K562 (cell line): Measurements from ENCODE around the gene TLR8. TPM values are rescaled to one million over a fixed set of nuclear protein-coding genes. Genes with fewer than 3 reads are reported as not detected.

Source experiments
- CHCHD3 ChIP-seq: fragments of 250-450 bp; sonication (Bioruptor Pico); IDR thresholded peaks from 2 replicates; pipeline ENCODE4 v2.1.2; 2022; ENCODE audit warnings: mild to moderate bottlenecking
- CREB3 ChIP-seq: fragments of 450-650 bp; conservative IDR thresholded peaks from 2 replicates; pipeline ENCODE4 v1.6.1; 2016; ENCODE audit warnings: missing genetic modification characterization, low read depth, mild to moderate bottlenecking, missing compliant biosample characterization, moderate library complexity
- CREBBP ChIP-seq: IDR thresholded peaks from one replicate; pipeline ENCODE4 v1.6.1; 2012; ENCODE audit warnings: low read depth, mild to moderate bottlenecking, control low read depth, inconsistent platforms, low read length
- DIDO1 ChIP-seq: fragments of 450-650 bp; IDR thresholded peaks from 2 replicates; pipeline ENCODE4 v1.6.1; 2016; ENCODE audit warnings: low read depth, missing biosample characterization, missing genetic modification characterization
- EP300 ChIP-seq: IDR thresholded peaks from 2 replicates; pipeline ENCODE4 v1.6.1; 2012; ENCODE audit warnings: low read length, improper control_type of control experiment
- ERF ChIP-seq: fragments of 450-650 bp; formaldehyde crosslinking; IDR thresholded peaks from 2 replicates; pipeline ENCODE4 v1.4.0; 2020; ENCODE audit warnings: mild to moderate bottlenecking, mixed read lengths
- MCM2 ChIP-seq: fragments of 450-650 bp; IDR thresholded peaks from 2 replicates; pipeline ENCODE4 v1.6.1; 2017; ENCODE audit warnings: low read depth, mild to moderate bottlenecking
- RB1 ChIP-seq: fragments of 450-650 bp; IDR thresholded peaks from 2 replicates; pipeline ENCODE4 v1.6.1; 2017; ENCODE audit warnings: low read depth, mild to moderate bottlenecking
- SOX6 ChIP-seq: fragments of 450-650 bp; IDR thresholded peaks from 2 replicates; pipeline ENCODE4 v1.6.1; 2014; ENCODE audit warnings: mild to moderate bottlenecking
- TFAP4 ChIP-seq: sonication (generic); formaldehyde crosslinking; IDR thresholded peaks from 2 replicates; pipeline ENCODE4 v1.8.0; 2022; ENCODE audit warnings: missing genetic modification reagents, mild to moderate bottlenecking, moderate library complexity, borderline replicate concordance
- TOE1 ChIP-seq, 2 experiments: fragments of 450-650 bp in 1 of 2; sonication (generic) in 1 of 2; formaldehyde crosslinking in 1 of 2; IDR thresholded peaks; 2 replicates each; pipeline versions ENCODE4 v1.7.1 to v1.8.0; 2016 to 2022; ENCODE audit warnings: borderline replicate concordance in 2 of 2, mild to moderate bottlenecking in 2 of 2, antibody characterized with exemption in 1 of 2, inconsistent platforms in 1 of 2, low read depth in 1 of 2, missing genetic modification reagents in 1 of 2, moderate library complexity in 1 of 2
- ZEB2 ChIP-seq: fragments of 450-650 bp; IDR thresholded peaks from 2 replicates; pipeline ENCODE4 v1.6.1; 2016
- ZNF785 ChIP-seq: fragments of 250-450 bp; sonication (Bioruptor Pico); IDR thresholded peaks from 2 replicates; pipeline ENCODE4 v1.4.0; 2020; ENCODE audit warnings: mild to moderate bottlenecking
- polyA plus RNA-seq, 8 experiments: library from polyadenylated mRNA; depleted of rRNA in 4 of 8; stranded (reverse) in 5 of 8; unstranded in 3 of 8; fragments of >200 nt; fragmentation: Nextera tagmentation in 2 of 8; fragmentation: Illumina TruSeq in 1 of 8; extraction: Ambion mirVana in 2 of 8; extraction: Trizol in 1 of 8; gene quantifications; 2 replicates each; pipeline versions ENCODE4 v1.2.1 to v1.2.3, GENCODE V29; 2011 to 2014; ENCODE audit warnings: inconsistent platforms in 1 of 8, missing spikeins in 1 of 8
- total RNA-seq, 7 experiments: library from RNA; depleted of rRNA in 6 of 7; stranded (reverse); fragments of >200 nt in 6 of 7; fragmentation: Illumina TruSeq in 2 of 7; extraction: Trizol in 2 of 7; gene quantifications; 2 replicates each; pipeline versions ENCODE4 v1.2.1 to v1.2.3, GENCODE V29; 2011 to 2021; ENCODE audit warnings: low replicate concordance in 1 of 7
- TF ChIP-seq, protein P1 (sequence below): fragments of 450-650 bp; formaldehyde crosslinking; IDR thresholded peaks from 2 replicates; pipeline ENCODE4 v1.4.0; 2020; ENCODE audit warnings: mild to moderate bottlenecking, moderate library complexity
- TF ChIP-seq, protein P2 (sequence below), 2 experiments: fragments of 450-650 bp; conservative IDR thresholded peaks; 2 replicates each; pipeline ENCODE4 v1.6.1; 2017; ENCODE audit warnings: mild to moderate bottlenecking in 2 of 2, moderate library complexity in 2 of 2
- TF ChIP-seq, protein P3 (sequence below): fragments of 450-650 bp; IDR thresholded peaks from 2 replicates; pipeline ENCODE4 v1.6.1; 2018; ENCODE audit warnings: mild to moderate bottlenecking, low read depth; ENCODE audit not compliant: partially characterized antibody
- TF ChIP-seq, protein P4 (sequence below): fragments of 450-650 bp; formaldehyde crosslinking; IDR thresholded peaks from 2 replicates; pipeline ENCODE4 v1.4.0; 2020; ENCODE audit warnings: mild to moderate bottlenecking

The TLR8 gene
- total and polyA plus RNA-seq, 9 of the 15 experiments (the other 6 are each of a cell fraction or from before 2014, with no cell fraction given), result not detected

DNA sequence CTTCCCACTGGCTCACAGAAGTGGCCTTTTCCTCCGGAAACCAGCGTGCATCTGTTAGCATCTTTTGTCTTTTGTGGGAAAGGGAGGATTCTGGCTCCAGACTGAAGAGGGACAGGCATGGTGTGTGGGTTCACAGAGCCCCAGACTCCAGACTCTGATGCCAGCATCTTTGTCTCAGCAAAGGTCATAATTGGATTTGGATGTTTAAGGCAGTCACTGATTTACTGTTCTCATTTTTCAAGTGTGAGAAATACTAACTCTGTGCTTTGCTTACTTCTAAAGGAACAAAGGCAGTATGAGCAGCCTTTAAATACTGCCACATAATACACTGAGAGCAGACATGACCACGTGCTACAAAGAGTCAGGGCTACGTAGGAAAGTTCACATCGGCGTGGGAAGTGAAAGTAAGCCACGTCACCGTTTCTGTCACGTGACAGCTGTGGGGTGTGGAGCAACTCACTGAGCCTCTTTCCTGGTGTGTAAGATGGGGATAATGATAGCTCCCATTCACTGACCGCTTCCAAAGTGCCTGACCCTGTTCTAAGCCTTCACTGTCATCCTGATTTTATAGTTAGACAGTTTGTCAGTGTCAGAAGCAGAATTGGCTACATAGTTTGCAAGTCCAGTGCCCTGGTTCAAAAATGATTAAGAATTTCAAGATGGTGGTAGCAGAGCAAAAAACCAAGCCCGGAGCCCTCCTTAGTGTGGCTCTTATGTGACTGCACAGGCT, 43.7 kb downstream of the TLR8 start (continued):
- TF ChIP-seq CREB3 (tag) (peak; percentile 97), CHCHD3 (CRISPR knock-in tag) (no peak), TOE1 (IDR thresholded peaks at IDR 0.05; ENCODE audit: borderline replicate concordance) (peak; percentile 99), TOE1 (CRISPR knock-in tag; IDR thresholded peaks at IDR 0.05; ENCODE audit: borderline replicate concordance, low read depth) (no peak), MCM2 (no peak), ERF (CRISPR knock-in tag) (no peak), SOX6 (0 out of 2 replicates have a peak, but pooled peaks have one; percentile 48), TFAP4 (CRISPR knock-in tag) (no peak), RB1 (no peak), DIDO1 (no peak; the same call in 1 of the 2 replicates), ZNF785 (CRISPR knock-in tag) (no peak), EP300 (no peak), ZEB2 (no peak), CREBBP (no peak)
- TF ChIP-seq, protein P1, sequence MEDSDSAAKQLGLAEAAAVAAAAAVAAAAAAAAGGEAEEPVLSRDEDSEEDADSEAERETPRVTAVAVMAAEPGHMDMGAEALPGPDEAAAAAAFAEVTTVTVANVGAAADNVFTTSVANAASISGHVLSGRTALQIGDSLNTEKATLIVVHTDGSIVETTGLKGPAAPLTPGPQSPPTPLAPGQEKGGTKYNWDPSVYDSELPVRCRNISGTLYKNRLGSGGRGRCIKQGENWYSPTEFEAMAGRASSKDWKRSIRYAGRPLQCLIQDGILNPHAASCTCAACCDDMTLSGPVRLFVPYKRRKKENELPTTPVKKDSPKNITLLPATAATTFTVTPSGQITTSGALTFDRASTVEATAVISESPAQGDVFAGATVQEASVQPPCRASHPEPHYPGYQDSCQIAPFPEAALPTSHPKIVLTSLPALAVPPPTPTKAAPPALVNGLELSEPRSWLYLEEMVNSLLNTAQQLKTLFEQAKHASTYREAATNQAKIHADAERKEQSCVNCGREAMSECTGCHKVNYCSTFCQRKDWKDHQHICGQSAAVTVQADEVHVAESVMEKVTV (CRISPR knock-in tag), result no peak
- TF ChIP-seq, protein P2, sequence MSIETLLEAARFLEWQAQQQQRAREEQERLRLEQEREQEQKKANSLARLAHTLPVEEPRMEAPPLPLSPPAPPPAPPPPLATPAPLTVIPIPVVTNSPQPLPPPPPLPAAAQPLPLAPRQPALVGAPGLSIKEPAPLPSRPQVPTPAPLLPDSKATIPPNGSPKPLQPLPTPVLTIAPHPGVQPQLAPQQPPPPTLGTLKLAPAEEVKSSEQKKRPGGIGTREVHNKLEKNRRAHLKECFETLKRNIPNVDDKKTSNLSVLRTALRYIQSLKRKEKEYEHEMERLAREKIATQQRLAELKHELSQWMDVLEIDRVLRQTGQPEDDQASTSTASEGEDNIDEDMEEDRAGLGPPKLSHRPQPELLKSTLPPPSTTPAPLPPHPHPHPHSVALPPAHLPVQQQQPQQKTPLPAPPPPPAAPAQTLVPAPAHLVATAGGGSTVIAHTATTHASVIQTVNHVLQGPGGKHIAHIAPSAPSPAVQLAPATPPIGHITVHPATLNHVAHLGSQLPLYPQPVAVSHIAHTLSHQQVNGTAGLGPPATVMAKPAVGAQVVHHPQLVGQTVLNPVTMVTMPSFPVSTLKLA (conservative IDR thresholded peaks at IDR 0.05), result peak; percentile 76 to 82
- TF ChIP-seq, protein P3, sequence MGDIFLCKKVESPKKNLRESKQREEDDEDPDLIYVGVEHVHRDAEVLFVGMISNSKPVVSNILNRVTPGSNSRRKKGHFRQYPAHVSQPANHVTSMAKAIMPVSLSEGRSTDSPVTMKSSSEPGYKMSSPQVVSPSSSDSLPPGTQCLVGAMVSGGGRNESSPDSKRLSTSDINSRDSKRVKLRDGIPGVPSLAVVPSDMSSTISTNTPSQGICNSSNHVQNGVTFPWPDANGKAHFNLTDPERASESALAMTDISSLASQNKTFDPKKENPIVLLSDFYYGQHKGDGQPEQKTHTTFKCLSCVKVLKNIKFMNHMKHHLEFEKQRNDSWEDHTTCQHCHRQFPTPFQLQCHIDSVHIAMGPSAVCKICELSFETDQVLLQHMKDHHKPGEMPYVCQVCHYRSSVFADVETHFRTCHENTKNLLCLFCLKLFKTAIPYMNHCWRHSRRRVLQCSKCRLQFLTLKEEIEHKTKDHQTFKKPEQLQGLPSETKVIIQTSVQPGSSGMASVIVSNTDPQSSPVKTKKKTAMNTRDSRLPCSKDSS, result no peak
- TF ChIP-seq, protein P4, sequence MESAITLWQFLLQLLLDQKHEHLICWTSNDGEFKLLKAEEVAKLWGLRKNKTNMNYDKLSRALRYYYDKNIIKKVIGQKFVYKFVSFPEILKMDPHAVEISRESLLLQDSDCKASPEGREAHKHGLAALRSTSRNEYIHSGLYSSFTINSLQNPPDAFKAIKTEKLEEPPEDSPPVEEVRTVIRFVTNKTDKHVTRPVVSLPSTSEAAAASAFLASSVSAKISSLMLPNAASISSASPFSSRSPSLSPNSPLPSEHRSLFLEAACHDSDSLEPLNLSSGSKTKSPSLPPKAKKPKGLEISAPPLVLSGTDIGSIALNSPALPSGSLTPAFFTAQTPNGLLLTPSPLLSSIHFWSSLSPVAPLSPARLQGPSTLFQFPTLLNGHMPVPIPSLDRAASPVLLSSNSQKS (CRISPR knock-in tag), result no peak
